Tibial artery (tissue), 4 donors: ENCODE measurements around the gene AGAP5.

Source experiments
- DNase-seq, 2 donors: peaks; one replicate each; pipeline ENCODE4 v3.0.0-alpha.2; 2019
- H3K27ac ChIP-seq, 2 donors: fragments of 200-600 bp; sonication (generic) in 1 of 2; 1 replicate in 1 of 2; 2 replicates in 1 of 2; pipeline ENCODE4 v1.5.1; 2018 to 2019; ENCODE audit warnings: mild to moderate bottlenecking in 1 of 2
- H3K27me3 ChIP-seq, 2 donors: fragments of 200-600 bp; sonication (generic) in 1 of 2; one replicate each; pipeline versions ENCODE4 v1.5.1 to v1.6.0; 2016 to 2019
- H3K36me3 ChIP-seq, 3 donors: fragments of 200-600 bp; sonication (generic) in 2 of 3; one replicate each; pipeline ENCODE4 v1.5.1; 2016 to 2019; ENCODE audit warnings: mild to moderate bottlenecking in 2 of 3
- H3K4me1 ChIP-seq, 4 donors: fragments of 200-600 bp; sonication (generic) in 2 of 4; 1 replicate in 3 of 4; 2 replicates in 1 of 4; pipeline ENCODE4 v1.5.1; 2016 to 2019
- H3K4me3 ChIP-seq, 2 donors: fragments of 200-600 bp; sonication (generic) in 1 of 2; 1 replicate in 1 of 2; 2 replicates in 1 of 2; pipeline ENCODE4 v1.5.1; 2018 to 2019; ENCODE audit warnings: mild to moderate bottlenecking in 2 of 2
- H3K9me3 ChIP-seq, 3 donors: fragments of 200-600 bp; sonication (generic) in 1 of 3; one replicate each; pipeline ENCODE4 v1.5.1; 2016 to 2019
- CTCF ChIP-seq, 2 experiments: fragments of 200-600 bp in 1 of 2; fragments of 450-650 bp in 1 of 2; IDR thresholded peaks; one replicate each; pipeline ENCODE4 v1.5.1; 2017 to 2019; ENCODE audit warnings: antibody characterized with exemption in 2 of 2, mild to moderate bottlenecking in 1 of 2, moderate library complexity in 1 of 2
- intact Hi-C: fragments of 100-400 bp; cut with DNase I; formaldehyde crosslinking; loops from one replicate; pipeline ENCODE4 v1.15.0; 2023; ENCODE audit warnings: low total_unique reads

Gene AGAP5

DNA sequence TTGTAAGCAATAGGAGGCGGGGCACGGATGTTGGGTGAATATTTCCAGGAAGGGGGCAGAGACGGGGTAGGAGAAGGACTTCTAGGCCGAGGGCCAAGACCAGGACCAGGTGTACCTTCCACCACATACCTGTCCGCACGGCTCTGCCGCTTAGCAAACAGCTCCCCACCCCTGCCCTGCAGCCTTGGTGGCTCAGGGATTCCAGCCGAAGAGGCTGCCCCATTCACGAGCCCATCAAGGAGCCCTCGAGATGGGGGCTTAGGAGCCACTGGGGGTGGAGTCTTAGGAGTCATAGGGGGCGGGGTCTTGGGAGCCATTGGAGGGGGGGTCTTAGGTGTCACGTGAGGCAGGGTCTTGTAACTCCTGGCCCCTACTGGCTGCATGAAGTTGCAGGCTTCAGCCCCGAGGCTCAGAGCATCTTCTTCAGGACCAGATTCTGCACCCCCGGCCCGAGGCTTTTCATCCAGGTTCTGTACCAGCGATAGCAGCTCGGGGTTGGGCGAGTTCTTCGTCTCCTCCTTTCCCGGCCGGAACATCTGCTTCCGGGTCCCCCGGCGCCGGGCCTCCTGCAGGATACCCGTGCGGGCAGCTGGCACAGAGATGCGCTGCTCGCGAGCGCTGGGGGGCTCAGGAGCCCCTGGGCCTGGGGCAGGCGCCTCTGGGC lies 50.6 kb downstream of the AGAP5 start:
- Histone ChIP-seq H3K27me3 (no peaks in the 10 kb centered on the region), H3K4me3 (peak overlapping the region; percentile 69 to 85), H3K9me3 (no peaks in the 10 kb centered on the region), H3K4me1 (peaks cover 4 to 48% (median 16%) of the 10 kb centered on the region in 4 donors), H3K27ac (peak overlapping the region; percentile 70 to 77), H3K36me3 (no peaks in the 10 kb centered on the region)
- DNase-seq: peak; percentile 64 to 82
- intact Hi-C loops: no loop called here
- no peak for TF ChIP-seq CTCF (IDR thresholded peaks at IDR 0.05)

- TF ChIP-seq CTCF (IDR thresholded peaks at IDR 0.05): no peak
- H3K27me3 ChIP-seq: no peaks in the 10 kb centered on the region
- DNase-seq: no peak
- no peaks in the 10 kb centered on the region for H3K9me3 ChIP-seq
- peak overlapping the region in 1 of 2 donors; percentile 77 for H3K27ac ChIP-seq
- no peaks in the 10 kb centered on the region for H3K36me3 ChIP-seq
- H3K4me3 ChIP-seq: no peak overlapping the region
- intact Hi-C loops: no loop called here
- H3K4me1 ChIP-seq: peaks cover 4 to 51% (median 21%) of the 10 kb centered on the region in 4 donors
Measured at GRCh38 chr10:73646598-73647041, 51.3 kb downstream of the AGAP5 start.

DNA sequence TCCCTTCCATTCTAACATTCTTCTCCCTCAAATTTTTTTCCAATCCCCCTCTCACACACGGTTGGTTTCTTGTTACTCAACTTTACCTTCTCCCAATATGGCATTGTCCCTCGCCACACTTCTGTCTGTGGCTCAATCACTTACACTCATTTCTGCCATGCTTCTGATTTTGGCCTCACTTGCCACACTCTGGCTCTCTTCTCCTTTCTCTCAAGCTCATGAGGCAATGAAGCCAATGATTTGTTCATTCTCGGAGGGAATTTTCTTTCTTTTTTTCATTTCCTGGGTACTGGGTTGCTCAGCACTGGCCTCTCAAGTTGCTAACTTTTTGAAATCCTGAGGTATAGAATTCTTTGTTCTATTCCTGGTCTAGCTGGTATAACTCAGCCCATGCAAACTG lies 52.7 kb downstream of the AGAP5 start:
- no peaks in the 10 kb centered on the region for H3K27me3 ChIP-seq
- no peak for DNase-seq
- intact Hi-C loops: loop anchor here (2.0 kb wide), 1 partner anchor 116 kb away; no protein-coding TSS in a partner anchor
- no peak overlapping the region for H3K4me3 ChIP-seq
- no peak overlapping the region for H3K27ac ChIP-seq
- no peaks in the 10 kb centered on the region for H3K36me3 ChIP-seq
- no peak for TF ChIP-seq CTCF (IDR thresholded peaks at IDR 0.05)
- peaks cover 11 to 54% (median 27%) of the 10 kb centered on the region in 4 donors for H3K4me1 ChIP-seq
- H3K9me3 ChIP-seq: no peaks in the 10 kb centered on the region

GRCh38 chr10:73644767-73645166 lies 53.1 kb downstream of the AGAP5 start:
- peaks cover 11 to 56% (median 29%) of the 10 kb centered on the region in 4 donors for H3K4me1 ChIP-seq
- DNase-seq: no peak
- H3K27ac ChIP-seq: peak overlapping the region; percentile 45 to 84
- no peaks in the 10 kb centered on the region for H3K27me3 ChIP-seq
- H3K4me3 ChIP-seq: no peak overlapping the region
- intact Hi-C loops: loop anchor here (2.0 kb wide), 1 partner anchor 116 kb away; no protein-coding TSS in a partner anchor
- H3K9me3 ChIP-seq: no peaks in the 10 kb centered on the region
- H3K36me3 ChIP-seq: no peaks in the 10 kb centered on the region
- no peak for TF ChIP-seq CTCF (IDR thresholded peaks at IDR 0.05)

DNA sequence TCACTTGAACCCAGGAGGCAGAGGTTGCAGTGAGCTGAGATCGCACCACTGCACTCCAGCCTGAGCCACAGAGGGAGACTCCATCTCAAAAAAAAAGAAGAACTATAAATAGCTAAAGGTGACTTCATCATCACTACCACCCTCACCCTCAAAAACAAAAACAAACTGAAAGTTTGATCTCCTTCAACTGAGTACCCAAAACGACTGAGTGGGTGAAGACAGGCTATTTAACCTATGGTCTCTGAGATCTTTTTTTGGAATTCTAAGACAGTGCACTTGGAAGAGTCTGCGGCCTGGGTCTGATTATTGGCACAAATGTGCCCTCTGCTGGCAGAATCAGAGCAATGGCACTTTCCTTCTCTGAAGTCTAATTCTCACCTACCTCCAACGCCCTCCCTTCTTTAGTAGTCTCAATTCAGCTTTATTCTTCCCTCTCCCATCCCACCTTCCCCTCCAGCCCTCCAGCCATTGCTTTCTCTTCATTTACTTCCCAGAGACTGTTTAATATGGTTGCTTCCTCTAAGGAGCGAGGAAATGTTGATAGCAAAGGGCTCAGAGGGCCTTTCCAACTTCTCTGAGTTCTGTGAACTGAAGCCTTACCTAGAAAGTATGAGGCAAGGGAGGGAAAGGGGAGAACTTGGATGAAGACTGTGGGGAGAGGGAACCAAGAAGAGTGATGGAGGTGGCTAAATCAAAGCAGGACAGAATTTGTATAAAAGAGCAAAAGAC lies 53.7 kb downstream of the AGAP5 start:
- intact Hi-C loops: loop anchor here (2.0 kb wide), 1 partner anchor 115 kb away; no protein-coding TSS in a partner anchor
- no peak overlapping the region for H3K4me3 ChIP-seq
- peaks cover 11 to 56% (median 29%) of the 10 kb centered on the region in 4 donors for H3K4me1 ChIP-seq
- H3K27ac ChIP-seq: peak overlapping the region; percentile 45 to 84
- H3K36me3 ChIP-seq: no peaks in the 10 kb centered on the region
- H3K9me3 ChIP-seq: no peaks in the 10 kb centered on the region
- peak; percentile 87 to 98 for TF ChIP-seq CTCF (IDR thresholded peaks at IDR 0.05)
- DNase-seq: peak; percentile 58 to 74
- H3K27me3 ChIP-seq: no peaks in the 10 kb centered on the region
